ENCODE measurements around the gene TEX54.

DNA sequence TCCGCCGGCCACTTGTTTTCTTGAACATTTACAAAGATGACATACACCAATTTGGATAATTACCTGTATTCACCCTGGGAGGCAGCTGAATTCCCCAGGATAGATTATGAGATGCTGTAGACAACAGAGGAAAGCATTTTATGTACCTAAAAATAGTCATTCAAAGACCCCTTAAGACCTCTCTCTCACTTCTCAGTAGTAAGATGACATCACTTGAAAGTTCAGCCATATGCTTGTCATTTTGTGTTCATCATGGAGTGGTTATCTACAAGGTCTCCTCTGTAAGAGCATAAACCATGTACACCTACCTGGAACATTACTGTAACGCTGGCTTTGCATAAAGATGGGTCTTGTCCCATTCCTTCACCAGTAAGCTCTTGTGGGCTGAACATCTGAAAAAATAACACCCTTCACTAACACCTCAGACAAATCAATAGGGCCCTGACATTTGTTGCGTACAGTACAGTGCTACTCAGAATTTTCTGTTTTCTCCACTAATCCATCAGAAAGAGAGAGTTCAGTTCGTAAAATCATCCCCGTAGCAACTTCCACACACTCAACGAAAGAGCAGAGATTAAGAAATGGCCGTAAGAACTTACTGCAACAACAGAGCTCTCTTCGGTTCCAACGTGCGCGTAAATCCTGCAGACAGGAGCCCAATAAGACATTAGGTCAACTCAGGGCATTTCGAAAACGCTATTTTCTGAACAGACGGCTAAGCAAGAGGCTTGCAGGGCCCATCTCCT is 22.4 kb upstream of the TEX54 start:
- TF ChIP-seq, protein P1, sequence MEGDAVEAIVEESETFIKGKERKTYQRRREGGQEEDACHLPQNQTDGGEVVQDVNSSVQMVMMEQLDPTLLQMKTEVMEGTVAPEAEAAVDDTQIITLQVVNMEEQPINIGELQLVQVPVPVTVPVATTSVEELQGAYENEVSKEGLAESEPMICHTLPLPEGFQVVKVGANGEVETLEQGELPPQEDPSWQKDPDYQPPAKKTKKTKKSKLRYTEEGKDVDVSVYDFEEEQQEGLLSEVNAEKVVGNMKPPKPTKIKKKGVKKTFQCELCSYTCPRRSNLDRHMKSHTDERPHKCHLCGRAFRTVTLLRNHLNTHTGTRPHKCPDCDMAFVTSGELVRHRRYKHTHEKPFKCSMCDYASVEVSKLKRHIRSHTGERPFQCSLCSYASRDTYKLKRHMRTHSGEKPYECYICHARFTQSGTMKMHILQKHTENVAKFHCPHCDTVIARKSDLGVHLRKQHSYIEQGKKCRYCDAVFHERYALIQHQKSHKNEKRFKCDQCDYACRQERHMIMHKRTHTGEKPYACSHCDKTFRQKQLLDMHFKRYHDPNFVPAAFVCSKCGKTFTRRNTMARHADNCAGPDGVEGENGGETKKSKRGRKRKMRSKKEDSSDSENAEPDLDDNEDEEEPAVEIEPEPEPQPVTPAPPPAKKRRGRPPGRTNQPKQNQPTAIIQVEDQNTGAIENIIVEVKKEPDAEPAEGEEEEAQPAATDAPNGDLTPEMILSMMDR (IDR thresholded peaks at IDR 0.05; ENCODE audit: low read depth, low read length, missing input control) = no peak
- no peak for TF ChIP-seq GABPA (IDR thresholded peaks at IDR 0.05 in 1 of 2, conservative IDR thresholded peaks at IDR 0.05 in 1 of 2)
- TF ChIP-seq, protein P2, sequence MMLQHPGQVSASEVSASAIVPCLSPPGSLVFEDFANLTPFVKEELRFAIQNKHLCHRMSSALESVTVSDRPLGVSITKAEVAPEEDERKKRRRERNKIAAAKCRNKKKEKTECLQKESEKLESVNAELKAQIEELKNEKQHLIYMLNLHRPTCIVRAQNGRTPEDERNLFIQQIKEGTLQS (IDR thresholded peaks at IDR 0.05) = no peak
- TF ChIP-seq JUND (IDR thresholded peaks at IDR 0.05) = no peak
- no peak for TF ChIP-seq YY1 (IDR thresholded peaks at IDR 0.05)
- TF ChIP-seq RXRA (IDR thresholded peaks at IDR 0.05) = no peak
- no peak for TF ChIP-seq RAD21 (IDR thresholded peaks at IDR 0.05)
- TF ChIP-seq, protein P3, sequence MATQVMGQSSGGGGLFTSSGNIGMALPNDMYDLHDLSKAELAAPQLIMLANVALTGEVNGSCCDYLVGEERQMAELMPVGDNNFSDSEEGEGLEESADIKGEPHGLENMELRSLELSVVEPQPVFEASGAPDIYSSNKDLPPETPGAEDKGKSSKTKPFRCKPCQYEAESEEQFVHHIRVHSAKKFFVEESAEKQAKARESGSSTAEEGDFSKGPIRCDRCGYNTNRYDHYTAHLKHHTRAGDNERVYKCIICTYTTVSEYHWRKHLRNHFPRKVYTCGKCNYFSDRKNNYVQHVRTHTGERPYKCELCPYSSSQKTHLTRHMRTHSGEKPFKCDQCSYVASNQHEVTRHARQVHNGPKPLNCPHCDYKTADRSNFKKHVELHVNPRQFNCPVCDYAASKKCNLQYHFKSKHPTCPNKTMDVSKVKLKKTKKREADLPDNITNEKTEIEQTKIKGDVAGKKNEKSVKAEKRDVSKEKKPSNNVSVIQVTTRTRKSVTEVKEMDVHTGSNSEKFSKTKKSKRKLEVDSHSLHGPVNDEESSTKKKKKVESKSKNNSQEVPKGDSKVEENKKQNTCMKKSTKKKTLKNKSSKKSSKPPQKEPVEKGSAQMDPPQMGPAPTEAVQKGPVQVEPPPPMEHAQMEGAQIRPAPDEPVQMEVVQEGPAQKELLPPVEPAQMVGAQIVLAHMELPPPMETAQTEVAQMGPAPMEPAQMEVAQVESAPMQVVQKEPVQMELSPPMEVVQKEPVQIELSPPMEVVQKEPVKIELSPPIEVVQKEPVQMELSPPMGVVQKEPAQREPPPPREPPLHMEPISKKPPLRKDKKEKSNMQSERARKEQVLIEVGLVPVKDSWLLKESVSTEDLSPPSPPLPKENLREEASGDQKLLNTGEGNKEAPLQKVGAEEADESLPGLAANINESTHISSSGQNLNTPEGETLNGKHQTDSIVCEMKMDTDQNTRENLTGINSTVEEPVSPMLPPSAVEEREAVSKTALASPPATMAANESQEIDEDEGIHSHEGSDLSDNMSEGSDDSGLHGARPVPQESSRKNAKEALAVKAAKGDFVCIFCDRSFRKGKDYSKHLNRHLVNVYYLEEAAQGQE (IDR thresholded peaks at IDR 0.05) = no peak
